A549 (cell line): Measurements from ENCODE around the gene ITSN2.

Experiments used
- CTCF ChIP-seq: fragments of >200 bp; sonication (Bioruptor Twin); formaldehyde crosslinking; IDR thresholded peaks from 3 replicates; pipeline ENCODE4 v1.5.1; 2016
- HDAC2 ChIP-seq: fragments of 200-600 bp; sonication (generic); IDR thresholded peaks from 2 replicates; pipeline ENCODE4 v1.6.1; 2016
- JUN ChIP-seq, 2 experiments: fragments of >200 bp; sonication (Bioruptor Twin); formaldehyde crosslinking; IDR thresholded peaks; 2 replicates in 1 of 2; 3 replicates in 1 of 2; pipeline ENCODE4 v1.6.1; 2016 to 2017
- MAFK ChIP-seq: fragments of 450-650 bp; IDR thresholded peaks from 2 replicates; pipeline ENCODE4 v1.6.1; 2014; ENCODE audit not compliant: partially characterized antibody
- POLR2A ChIP-seq: IDR thresholded peaks from 2 replicates; pipeline ENCODE4 v1.6.1; 2012; ENCODE audit warnings: mild to moderate bottlenecking, low read length
- RCOR1 ChIP-seq: fragments of 150-350 bp; IDR thresholded peaks from 2 replicates; pipeline ENCODE4 v1.6.1; 2014; ENCODE audit warnings: antibody characterized with exemption, low read length, low read depth

DNA sequence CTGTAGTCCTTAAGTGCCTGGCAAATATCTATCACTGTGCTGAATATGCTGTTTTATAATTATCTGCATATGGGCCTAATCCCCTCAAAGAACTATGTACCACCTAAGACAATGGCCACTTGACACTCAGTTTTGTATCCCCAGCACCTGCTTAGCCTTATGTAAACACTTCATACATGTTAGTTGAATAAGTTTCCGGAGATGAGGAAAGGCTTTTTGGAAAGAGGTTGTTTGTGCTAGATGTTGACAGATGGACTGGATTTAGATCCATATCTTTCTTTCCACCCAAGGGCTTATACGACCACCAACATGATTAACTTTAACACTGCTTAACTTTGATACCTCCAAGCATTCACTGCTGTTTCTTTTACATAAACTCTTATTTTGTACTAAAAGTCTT, 122.2 kb downstream of the ITSN2 start:
- TF ChIP-seq CTCF (no peak), RCOR1 (no peak), HDAC2 (no peak), MAFK (no peak), JUN (IDR thresholded peaks at IDR 0.05) (no peak), POLR2A (no peak)
